Measurements from ENCODE around the gene KCNB1.

KCNB1 gene

GRCh38 chr20:49351775-49352174, 130.7 kb downstream of the KCNB1 start:
- DNase-seq (ENCODE audit: low read depth), result no peak

- no peak for DNase-seq (ENCODE audit: low read depth)
Observed at GRCh38 chr20:49349694-49350252, 132.7 kb downstream of the KCNB1 start.

- no peak for DNase-seq (ENCODE audit: low read depth)
Observed at GRCh38 chr20:49349078-49349477, 133.4 kb downstream of the KCNB1 start.

DNA sequence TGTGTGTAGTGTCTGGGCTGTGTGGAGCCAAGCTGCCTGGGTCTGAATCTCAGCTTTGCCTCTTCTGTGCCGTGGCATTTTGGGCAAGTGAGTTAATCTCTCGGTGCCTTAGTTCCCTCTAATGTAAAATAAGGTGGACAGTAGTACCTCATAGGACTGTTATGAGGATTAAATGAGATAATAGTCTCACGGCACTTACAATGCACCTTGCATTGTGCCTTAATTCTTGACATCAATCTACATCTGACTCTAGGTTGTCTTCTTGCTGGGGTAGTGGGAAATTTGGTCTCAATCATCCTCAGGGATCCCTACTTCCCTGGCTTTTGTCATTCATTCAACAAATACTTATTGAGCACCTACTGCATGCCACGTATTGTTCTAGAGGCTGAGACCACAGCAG, 133.9 kb downstream of the KCNB1 start:
- DNase-seq (ENCODE audit: low read depth), result no peak

DNA sequence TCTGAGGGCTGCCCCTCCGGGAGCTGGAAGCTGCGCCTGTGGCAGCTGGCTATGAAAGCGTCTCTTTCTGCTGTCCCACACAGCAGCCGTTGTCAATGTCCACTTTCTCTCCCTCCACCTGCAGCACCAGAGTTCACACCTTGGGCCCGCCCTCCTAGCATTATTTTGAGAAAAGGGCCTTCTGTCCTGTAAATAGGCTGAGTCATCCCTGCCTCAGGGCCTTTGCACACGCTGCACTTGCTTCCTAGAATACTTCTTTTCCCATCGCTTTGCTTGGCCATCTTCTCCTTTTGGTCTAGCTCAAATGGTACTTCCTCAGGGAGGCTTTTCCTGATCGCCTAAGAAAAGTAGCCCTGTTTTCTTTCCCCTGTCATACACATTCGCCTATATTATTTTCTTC, 135.3 kb downstream of the KCNB1 start:
- DNase-seq (ENCODE audit: low read depth), result no peak

DNA sequence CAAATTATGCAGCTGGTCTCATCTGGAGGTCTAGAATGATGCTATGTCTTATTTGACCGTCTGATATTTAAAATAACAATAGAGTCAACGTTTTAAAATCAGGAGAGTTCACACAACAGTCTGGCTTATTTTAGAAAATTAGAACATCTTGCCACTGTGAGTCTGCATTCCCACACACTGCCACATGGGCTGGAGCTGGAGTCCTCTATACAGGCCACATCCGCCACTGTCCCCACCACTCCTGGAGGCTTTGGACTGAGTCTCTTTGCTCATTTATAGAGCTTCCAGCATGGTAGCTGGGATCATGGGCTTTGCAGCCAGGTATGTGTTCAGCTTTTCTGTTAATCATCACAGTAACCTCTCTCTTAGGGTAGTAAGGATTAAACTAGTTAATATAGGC, 135.8 kb downstream of the KCNB1 start:
- no peak for DNase-seq (ENCODE audit: low read depth)

DNA sequence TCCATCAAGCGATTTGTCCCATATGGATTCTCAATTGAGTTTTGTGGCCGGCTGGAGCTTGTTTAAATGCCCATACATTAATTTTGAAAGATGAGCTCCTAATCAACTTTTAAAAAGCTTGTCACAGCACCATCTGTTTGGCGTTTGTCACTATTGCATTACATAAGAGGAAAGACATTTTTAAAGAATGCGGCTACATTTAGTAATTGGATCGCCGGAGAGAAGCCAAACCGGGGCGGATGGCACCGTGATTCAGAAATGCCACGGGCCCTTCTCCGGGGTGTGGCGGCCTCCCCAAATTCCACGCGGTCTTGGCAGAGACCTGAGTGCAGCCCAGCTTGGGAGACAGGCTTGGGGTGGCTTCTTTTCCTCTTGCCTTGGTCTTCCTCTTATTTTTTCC, 136.9 kb downstream of the KCNB1 start:
- DNase-seq (ENCODE audit: low read depth), result no peak

DNA sequence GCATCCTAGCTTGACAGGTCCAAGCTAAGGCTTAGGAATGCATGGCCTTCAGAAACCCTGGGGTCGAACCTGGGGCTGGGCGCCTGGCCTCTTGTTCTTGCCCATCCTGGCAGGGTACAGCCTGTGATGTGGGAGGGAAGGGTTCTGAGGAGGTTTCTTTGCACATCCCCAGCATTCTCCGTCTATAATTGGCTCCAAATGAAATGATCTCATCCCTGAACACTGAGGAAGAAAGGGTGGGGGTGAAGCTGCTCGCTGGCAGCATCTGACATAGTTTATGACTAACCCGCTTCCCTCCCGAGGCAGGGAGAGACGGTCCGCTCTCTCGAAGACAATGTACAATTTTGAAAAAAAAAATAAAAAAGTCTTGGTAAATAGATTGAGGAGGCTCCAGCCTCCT, 137.5 kb downstream of the KCNB1 start:
- no peak for DNase-seq (ENCODE audit: low read depth)

DNA sequence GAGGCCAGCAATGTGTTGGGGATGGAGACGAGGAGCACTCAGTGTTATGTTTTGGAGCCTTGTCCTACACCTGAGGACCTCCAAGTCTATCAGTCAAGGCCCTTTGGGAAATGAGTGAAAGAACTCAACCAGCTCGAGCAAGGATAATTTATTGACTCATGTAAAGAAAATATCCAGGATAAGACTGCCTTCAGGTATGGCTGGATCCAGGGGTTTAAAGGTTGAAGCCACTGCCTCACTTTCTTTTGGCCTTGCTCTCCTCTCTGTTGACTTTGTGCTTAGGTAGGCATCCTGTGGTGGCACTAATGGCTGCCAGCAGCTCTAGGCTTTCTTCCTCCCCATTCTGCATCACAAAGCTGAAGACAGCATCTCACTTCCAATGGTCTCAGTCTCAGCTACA, 138.3 kb downstream of the KCNB1 start:
- DNase-seq (ENCODE audit: low read depth), result no peak

GRCh38 chr20:49343246-49343645, 139.2 kb downstream of the KCNB1 start:
- DNase-seq (ENCODE audit: low read depth), result no peak

DNA sequence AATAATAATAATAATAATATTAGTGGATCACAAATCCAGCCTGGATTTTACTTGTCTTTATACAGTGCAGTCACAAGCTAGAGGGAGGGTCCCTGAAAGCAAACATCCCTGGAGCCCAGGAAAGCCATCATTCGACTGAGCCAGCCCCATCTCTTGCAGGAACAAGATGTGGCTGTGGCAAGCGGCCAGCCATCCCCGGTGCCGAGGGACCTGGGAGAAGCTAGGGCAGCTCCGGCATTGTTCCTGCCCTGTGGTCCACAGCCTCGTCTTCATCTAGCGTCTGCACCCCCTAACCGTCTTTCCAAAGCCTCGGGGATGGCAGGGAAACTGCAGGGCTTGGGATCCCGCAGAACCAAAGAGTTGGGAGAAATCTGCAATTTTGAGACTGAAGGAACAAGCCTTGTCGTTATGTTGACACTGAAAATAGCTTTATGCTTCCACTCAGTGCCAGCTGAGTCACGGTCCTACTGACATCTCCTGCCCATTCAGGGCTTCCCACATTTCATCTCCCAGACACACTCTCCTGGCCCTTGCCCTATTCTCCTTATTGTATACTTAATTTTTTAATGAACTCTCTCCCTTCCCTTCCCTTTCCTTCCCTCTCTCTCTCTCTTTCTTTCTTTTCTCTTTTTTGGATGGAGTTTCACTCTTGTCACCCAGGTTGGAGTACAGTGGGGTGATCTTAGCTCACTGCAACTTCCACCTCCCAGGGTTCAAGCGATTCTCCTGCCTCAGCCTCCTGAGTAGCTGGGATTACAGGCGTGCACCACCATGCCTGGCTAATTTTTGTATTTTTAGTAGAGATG, 142.1 kb downstream of the KCNB1 start:
- DNase-seq (ENCODE audit: low read depth), result no peak

DNA sequence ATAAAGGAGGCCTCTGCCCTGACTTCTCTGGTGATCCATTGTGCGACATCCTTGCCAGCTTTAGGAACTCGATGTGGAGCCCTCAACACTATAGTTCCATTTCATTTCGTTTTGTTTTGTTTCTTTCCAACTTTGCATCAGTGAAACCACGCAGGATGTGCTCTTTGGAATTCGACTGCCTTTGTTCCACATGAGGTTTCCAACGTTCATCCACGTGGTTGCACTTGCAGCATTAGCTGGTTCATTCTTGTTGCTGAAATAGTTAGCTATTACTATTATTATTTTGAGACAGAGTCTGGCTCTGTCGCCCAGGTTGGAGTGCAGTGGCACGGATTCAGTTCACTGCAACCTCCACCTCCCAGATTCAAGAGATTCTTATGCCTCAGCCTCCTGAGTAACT, 143.3 kb downstream of the KCNB1 start:
- no peak for DNase-seq (ENCODE audit: low read depth)

- no peak for DNase-seq (ENCODE audit: low read depth)
Observed at GRCh38 chr20:49338061-49338460, 144.4 kb downstream of the KCNB1 start.

DNA sequence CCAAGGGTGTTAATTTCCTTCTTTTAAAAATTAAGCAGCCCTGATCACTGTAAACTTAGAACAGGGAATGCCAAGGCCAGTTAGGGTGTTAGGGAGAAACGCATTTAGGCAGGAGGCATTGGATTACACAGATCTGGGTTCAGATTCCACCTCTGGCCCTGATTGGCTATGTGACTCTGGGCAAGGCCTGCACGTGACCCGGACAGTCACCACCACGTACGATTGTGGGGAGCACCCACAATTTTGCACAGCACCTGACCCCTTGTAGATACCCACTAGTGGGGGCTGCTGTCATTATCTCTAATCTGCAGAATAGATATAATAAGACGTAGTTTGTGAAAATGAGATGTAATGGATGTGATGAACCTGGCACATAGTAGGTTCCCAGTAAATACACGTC, 145.1 kb downstream of the KCNB1 start:
- no peak for DNase-seq (ENCODE audit: low read depth)

DNA sequence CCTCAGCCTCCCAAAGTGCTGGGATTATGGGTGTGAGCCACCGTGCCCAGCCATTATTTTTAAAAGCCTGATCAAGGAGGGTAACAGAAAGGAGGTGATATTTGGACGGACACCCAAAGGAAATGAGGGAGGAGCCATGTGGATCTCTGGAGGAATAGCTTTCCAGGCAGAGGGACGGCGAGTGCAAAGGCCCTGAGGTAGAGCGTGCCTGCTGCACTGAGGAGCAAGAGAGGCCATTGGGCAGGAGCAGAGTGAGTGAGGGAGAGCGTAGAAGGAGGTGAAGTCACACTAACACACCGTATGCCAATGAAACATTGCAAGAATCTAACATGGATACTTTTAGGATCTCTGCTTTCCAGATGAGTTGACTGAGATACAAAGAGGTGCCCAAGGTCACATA, 145.7 kb downstream of the KCNB1 start:
- no peak for DNase-seq (ENCODE audit: low read depth)

GRCh38 chr20:49335476-49335875, 147.0 kb downstream of the KCNB1 start:
- DNase-seq (ENCODE audit: low read depth), result no peak

- no peak for DNase-seq (ENCODE audit: low read depth)
Observed at GRCh38 chr20:49330701-49331615, 151.5 kb downstream of the KCNB1 start.

DNA sequence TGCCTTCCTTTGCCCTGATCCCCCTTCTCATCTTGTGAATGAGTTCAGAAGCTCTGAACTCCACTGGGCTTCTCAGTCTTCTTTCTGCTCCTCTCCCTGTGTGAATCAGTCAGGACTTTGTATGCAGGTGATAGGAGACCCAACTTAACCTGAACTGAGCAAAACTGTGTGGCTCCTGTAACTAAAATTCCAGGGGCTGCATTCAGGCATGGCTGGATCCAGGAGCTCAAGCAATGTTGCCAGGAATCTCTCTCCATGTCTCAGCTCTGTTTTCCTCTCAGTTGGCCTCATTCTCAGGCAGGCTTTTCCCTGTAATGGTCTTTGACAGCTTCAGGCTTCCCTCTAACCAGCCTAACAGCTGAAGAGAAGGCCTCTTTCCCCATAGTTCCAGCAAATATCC, 153.7 kb downstream of the KCNB1 start:
- no peak for DNase-seq (ENCODE audit: low read depth)

DNA sequence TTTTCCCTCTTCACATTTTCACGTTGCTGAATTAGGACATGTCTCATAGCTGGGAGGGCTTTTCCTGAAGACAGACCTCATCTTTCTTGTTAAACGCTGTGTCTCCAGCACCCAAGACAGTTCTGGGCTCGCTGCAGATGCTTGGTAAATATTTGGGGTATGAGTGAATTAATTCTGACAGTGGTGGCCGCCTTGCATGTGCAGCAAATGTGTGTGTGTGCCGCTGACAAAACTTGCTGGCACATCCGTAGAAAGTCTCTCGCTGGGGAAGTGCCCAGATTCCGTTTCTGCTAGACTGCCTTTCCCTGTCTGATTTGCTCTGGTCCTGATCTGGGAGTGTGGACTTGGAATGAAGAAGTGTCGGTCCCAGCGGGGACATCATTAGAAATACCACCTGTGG, 156.4 kb downstream of the KCNB1 start:
- no peak for DNase-seq (ENCODE audit: low read depth)

DNA sequence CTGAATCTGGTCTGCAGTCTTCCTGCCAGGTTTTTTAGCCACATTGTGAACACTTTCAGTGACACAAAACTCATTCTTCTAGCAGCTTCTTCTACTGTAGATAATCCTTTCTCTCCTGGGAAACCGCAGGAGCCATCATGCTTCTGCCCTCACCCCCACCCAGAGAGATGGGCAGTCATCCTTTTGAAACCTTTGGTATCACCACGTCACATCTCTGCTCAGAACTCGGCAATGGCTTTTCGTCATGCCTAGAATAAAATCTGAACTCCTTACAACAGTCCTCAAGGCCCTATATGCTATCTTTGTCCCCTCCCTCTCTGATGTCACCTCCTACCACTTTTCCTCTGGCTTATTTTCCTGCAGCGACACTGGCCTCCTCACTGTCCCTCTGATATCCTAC, 158.2 kb downstream of the KCNB1 start:
- no peak for DNase-seq (ENCODE audit: low read depth)

GRCh38 chr20:49323622-49324238, 158.7 kb downstream of the KCNB1 start:
- DNase-seq (ENCODE audit: low read depth), result no peak

DNA sequence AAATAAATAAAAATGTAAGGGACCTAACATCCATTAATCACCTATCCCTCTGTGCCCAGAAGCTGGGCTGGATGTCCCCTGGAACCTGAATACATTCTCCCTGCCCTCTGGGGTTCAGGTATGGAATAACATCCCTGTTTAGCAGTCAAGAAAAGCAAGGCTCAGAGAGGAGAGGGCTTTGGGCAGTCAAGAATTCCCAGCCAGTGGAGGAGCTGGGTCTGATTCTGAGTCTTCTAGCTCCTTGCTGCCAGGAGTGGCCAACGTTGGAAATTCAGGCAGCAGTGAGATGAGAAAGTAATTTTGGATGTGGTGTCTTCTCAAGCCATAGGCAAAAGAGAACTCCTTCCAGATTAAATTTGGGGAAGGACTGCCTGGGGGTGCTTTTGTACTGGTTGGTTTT, 162.0 kb downstream of the KCNB1 start:
- no peak for DNase-seq (ENCODE audit: low read depth)

All from T follicular helper cell (primary cell).